ENCODE data around the gene CTNNA3. TPM values are rescaled to one million over a fixed set of nuclear protein-coding genes. Genes with fewer than 3 reads are reported as not detected.

Gene CTNNA3
- total RNA-seq, 1 experiment from 2014 or later = not detected

GRCh38 chr10:65891073-65891981 is 1804.7 kb downstream of the CTNNA3 start:
- peak; percentile 28 for DNase-seq (ENCODE audit: low read depth)

GRCh38 chr10:65864529-65864928 is 1831.5 kb downstream of the CTNNA3 start:
- no peak for DNase-seq (ENCODE audit: low read depth)

GRCh38 chr10:65864036-65864435 is 1832.0 kb downstream of the CTNNA3 start:
- DNase-seq (ENCODE audit: low read depth) = no peak

Small RNAs within 50 kb of the gene (small RNA-seq; reads per million reads assigned to genes)
- gene AL607023.1 = not detected
- not detected for gene MIR7151

Other genes with a start within 250 kb of the CTNNA3 start
- gene DNAJC12, start 142.0 kb upstream of the CTNNA3 start, total RNA-seq (2014; rRNA removed; shearing (Covaris generic)) = 0.98 and 2.1 TPM in 2 replicates
- gene SIRT1, start 188.5 kb upstream of the CTNNA3 start, total RNA-seq (2014; rRNA removed; shearing (Covaris generic)) = 10.4 and 12.1 TPM in 2 replicates